HG03039 (cell line): ENCODE measurements around the gene SP3.

Experiments
- ATAC-seq: cut with Tn5 transposase; IDR thresholded peaks from one replicate; pipeline ENCODE4 v1.9.1; 2021; ENCODE audit warnings: mild to moderate bottlenecking, moderate library complexity; ENCODE audit not compliant: unreplicated experiment

Gene SP3

GRCh38 chr2:173965372-173966025 lies at the start of gene SP3:
Gene SP3 (minus strand): TSS chr2:173965373. CDS start chr2:173965171, 202 bp downstream.
- peak; percentile 66 for ATAC-seq

DNA sequence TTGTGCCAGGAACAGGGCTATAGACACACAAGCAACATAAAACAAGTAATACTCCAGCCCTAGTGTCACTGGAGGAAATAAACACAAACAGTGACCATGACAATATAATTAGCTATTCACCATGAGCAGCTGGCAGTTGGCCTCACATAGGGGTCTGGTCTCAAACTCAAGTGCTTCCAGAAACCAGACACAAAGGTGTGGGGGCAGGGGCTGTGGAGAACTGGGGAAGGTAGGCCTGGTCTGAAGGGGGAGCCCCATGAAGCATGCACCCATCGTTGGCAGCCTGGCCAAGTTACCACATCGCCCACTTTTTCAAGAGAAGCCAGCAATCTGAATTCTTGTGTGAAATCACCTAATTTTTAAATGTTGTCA lies 49.5 kb upstream of the SP3 start:
- no peak for ATAC-seq

DNA sequence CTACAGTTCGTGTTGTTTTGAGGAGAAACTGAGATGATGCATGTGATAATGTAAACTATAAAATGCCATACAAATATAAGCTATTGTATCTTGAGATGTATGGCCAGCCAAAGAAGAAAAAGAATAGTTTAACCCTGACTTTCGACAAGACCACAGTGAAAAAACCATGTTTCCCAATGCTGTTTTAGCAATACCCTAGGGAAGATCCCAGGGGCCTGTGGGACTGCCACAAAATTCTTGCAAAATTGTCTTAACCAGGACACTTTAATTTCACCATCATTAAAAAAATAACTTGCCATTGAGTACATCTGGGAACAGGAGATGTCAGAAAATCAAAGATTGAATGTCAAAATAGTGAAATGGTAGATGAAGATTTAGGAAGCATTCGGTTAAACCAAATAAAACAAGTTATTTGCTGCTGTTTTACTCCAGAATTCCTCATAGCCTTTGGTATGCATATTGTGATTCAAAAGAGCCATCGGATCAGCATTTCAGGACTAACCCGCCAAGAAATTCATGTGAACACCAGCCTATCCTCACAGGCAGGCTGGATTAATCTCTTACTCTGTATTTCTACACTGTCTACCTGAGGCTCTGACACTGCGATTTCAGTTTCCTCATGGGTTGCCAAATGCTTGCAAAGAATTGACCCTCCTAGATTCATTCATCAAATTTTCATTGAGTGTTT lies 49.0 kb upstream of the SP3 start:
- ATAC-seq: no peak

- no peak for ATAC-seq
Measured at GRCh38 chr2:174013315-174013751, 48.2 kb upstream of the SP3 start.

GRCh38 chr2:174012347-174013314 lies 47.5 kb upstream of the SP3 start:
- peak; percentile 46 for ATAC-seq

DNA sequence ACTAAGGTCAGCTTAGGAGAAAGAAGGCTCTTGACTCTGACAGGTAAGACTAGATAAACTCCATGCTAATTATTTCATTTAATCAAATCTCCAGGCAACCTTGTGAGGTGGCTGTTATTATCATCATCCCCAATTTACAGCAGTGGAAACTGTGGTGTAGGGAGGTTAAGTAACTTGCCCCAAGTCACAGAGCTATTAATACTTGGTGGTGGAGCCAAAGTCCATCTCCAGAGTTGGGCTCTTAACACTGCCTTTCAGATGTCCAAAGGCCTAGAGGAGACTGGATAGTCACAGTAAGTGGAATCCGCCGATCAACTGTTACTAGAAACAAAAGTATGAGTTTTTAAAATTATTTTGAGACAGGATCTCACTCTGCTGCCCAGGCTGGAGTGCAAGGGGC lies 46.6 kb upstream of the SP3 start:
- ATAC-seq: no peak

DNA sequence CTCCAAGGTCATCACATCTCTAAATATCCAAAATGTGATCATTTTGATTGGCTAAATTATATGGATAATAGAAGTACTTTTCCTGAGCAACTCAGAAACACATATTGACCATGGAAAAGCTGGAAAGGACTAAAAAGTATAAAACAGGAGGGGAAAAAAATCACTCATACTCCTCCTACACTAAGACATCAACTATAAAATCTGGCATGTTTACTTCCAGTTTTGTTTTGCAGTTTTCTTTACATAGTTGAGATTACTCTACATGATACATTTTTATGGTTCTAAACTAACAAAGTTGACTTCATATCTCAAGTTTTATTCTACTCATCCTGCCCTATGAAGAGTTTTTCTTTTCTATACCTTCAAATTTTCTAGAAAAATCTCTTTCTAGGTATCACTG lies 46.0 kb upstream of the SP3 start:
- no peak for ATAC-seq

DNA sequence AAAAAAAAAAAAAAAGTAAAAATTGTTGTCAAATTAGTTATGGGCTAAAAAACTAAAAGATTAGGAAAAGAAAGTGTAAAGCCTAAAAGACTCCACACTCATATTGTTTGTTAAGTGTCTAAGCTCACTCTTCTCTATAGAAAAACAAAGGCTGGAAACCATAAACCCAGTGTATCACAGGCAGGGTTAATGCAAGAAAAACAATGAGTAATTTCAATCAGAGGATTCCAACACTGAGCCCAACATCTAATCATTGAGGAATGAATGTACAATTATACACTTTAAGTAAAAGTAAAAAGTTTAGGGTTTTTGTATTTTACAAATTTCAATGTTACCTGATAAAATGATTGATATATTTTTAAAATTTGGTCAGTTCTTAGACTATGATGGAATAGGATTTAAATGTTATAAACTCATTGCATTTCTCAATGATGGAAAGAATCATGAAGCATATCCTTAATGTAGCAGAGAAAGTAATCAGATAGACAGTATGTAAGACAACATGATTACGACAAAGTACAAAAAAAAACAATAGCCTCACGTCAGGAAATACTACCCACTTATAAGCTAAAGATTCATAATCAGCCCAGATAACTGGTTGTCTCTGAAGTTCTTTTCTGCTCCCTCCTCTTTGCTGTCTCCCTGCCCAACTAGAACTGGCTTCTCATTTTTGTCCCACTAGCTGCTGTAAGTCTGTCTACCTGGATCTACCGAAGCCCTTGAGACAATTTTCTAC lies 44.5 kb upstream of the SP3 start:
- no peak for ATAC-seq

DNA sequence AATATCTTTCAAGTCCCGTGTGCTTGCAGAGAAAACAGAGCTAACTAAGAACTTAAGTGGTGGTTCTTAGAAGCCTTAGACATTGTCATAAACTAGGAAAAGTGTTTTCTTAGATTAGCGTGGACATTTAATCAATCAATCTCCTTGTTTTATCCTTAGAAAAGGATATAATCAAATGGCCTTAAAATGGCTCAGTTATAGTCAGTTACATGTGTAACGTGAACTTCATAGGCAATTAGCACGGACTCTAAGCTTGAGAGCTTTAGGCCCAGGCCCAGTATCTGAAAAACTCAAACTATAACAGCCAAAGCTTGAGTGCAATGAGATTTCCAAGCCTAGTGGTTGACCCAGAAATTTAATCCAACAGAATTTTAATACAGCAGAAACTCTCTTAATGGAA lies 43.5 kb upstream of the SP3 start:
- no peak for ATAC-seq

- ATAC-seq: no peak
Measured at GRCh38 chr2:174007010-174007409, 41.8 kb upstream of the SP3 start.

GRCh38 chr2:174005801-174006419 lies 40.7 kb upstream of the SP3 start:
- no peak for ATAC-seq

GRCh38 chr2:174004905-174005605 lies 39.9 kb upstream of the SP3 start:
- peak; percentile 81 for ATAC-seq

GRCh38 chr2:174003720-174004695 lies 38.8 kb upstream of the SP3 start:
- no peak for ATAC-seq

DNA sequence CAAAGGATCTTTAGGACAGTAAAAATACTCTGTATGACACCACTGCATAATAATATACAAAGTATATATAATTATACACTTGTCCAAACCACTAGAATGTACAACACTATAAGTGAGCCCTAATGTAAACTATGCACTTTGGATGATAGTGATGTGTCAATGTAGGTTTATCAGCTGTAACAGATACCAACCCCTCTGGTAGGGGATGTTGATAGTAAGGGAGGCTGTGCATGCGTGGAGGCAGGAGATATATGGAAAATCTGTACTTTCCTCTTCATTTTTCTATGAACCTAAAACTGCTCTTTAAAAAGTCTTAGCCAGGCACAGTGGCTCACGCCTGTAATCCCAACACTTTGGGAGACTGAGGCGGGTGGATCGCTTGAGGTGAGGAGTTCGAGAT lies 37.5 kb upstream of the SP3 start:
- ATAC-seq: no peak

GRCh38 chr2:174001107-174001506 lies 35.9 kb upstream of the SP3 start:
- ATAC-seq: no peak

DNA sequence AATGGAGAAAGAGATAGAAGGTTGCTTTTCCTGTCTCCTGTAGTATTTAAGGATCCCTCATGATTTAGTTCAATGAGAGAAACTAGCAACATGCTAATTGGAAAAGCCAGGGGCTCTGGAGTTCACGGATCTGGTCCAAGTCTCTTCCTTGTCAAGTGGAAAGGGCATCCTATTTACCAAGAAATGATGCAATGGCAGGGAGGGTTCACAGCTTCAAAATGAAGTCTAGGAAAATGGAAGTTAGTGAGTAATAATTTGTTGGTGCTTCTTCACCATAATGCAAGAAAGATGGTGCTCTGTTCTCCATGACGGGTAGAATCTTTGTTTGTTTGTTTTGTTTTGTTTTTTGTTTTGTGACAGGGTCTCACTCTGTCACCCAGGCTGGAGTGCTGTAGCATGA lies 34.6 kb upstream of the SP3 start:
- no peak for ATAC-seq

- no peak for ATAC-seq
Measured at GRCh38 chr2:173999272-173999671, 34.1 kb upstream of the SP3 start.

GRCh38 chr2:173998386-173998785 lies 33.2 kb upstream of the SP3 start:
- no peak for ATAC-seq

DNA sequence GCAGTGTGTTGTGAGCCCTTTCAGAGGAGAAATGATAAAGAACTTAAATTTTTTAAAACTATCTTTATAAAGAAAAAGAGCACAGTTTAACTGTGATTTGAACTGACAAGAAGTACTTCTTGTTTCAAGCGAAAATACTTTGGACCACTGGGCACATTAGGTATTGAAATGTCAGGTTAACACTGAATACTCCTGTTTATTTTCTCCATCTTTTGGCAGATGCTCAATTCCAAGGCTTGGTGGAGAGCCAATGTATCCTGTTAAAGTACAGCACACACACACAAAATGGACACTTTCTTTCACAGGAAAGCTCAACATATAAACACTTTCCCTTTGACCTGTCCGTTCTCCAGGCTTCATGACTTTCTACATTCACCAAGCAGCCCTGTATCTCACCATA lies 32.6 kb upstream of the SP3 start:
- no peak for ATAC-seq
